CD1c-positive myeloid dendritic cell (primary cell): ENCODE results near the gene COL23A1.
"Not testable (repeated sequence)": the region's sequence is repeated elsewhere in the genome, so short reads cannot be mapped to it uniquely, and the experiment has no call there.

Experiments
- DNase-seq: peaks from one replicate; pipeline ENCODE4 v3.0.0-alpha.2; 2016; ENCODE audit errors: extremely low spot score

COL23A1 gene

GRCh38 chr5:178239626-178240301 is 350.4 kb downstream of the COL23A1 start:
- not testable (repeated sequence) for DNase-seq

- DNase-seq = no peak
These were observed 351.2 kb downstream of the COL23A1 start for GRCh38 chr5:178238711-178239592.

- no peak for DNase-seq
These were observed 351.9 kb downstream of the COL23A1 start for GRCh38 chr5:178238313-178238635.

- DNase-seq = peak; percentile 50
These were observed 352.5 kb downstream of the COL23A1 start for GRCh38 chr5:178237431-178238312.

- DNase-seq = peak; percentile 80
These were observed 353.5 kb downstream of the COL23A1 start for GRCh38 chr5:178236679-178237078.

- no peak for DNase-seq
These were observed 354.1 kb downstream of the COL23A1 start for GRCh38 chr5:178236126-178236525.

DNA sequence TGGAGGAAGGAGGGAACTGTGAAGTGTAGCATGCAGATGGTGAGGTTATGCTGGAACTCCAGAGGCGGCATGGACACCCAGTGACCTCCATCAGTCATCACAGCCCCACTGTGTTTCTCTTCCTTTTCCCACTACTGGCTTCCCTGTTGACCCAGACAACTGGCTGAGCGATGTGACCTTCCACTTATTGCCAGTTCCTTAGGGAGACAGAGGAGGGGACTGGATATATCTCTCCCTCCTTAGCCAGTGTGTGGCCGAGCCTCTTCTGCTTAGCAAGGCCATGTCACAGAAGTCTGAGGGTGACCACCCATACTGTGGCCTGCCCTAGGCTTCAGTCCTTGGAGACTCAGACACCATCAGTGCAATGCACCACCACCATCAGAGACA is 354.6 kb downstream of the COL23A1 start:
- peak; percentile 40 for DNase-seq

- DNase-seq = peak; percentile 68
These were observed 355.2 kb downstream of the COL23A1 start for GRCh38 chr5:178234750-178235587.

DNA sequence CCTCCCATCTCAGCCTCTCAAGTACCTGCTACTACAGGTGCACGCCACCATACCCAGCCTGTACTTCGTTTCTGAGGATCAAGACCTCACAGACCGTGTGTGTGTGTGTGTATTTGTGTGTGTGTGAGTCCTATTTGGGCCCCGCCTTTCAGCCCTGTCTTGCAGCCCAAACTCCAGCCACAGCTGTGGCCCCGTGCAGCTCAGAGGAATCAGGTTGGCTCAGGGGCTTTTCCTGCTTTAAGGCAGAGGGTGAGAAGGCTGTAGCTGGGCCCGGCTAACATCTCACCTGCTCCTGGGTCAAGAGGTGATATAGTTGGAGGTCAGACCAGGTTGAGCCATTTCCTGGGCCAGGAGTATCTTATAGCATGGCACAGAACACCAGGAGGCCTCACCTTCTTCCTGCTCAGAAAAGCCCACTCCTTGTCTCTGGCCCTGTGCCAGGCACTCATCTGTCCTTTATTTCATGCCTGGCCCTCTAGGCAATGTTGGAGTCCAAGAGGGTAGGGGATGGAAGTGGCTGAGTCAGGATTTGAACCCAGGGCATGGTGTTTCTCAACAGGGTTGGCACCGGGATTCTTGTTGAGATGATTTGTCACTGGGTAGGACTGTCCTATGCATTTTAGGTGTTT is 356.0 kb downstream of the COL23A1 start:
- DNase-seq = no peak

DNA sequence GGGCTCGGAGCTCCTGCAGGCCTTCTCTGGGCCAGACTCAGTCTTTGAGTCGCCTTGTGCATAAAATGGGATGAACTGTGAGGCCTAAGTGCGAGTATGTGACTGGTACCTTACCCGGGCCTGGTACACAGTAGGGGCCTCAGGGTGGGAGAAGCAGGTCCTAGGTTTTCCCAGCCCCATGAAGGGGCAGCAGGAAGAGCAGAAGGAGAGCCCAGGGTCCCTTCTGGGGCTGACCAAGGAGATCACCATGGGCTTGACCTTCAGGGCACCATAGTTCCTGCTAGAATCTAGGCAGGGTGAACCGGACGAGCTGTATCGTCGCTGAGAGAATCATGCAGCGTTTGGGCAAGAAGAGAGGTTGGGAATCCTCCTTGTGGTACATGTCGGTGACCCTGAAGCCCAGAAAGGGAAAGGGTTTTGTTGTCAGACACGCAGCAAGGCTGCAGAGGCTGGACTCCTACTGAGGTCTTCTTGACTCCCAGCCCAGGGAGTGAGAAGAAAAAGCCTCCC is 357.2 kb downstream of the COL23A1 start:
- no peak for DNase-seq

GRCh38 chr5:178232124-178232919 is 357.9 kb downstream of the COL23A1 start, which contains the start of gene PHYKPL:
Gene PHYKPL (minus strand): TSS chr5:178232802. CDS start chr5:178232550, 252 bp downstream.
- DNase-seq = peak; percentile 77

GRCh38 chr5:178231539-178232123 is 358.6 kb downstream of the COL23A1 start:
- no peak for DNase-seq

DNA sequence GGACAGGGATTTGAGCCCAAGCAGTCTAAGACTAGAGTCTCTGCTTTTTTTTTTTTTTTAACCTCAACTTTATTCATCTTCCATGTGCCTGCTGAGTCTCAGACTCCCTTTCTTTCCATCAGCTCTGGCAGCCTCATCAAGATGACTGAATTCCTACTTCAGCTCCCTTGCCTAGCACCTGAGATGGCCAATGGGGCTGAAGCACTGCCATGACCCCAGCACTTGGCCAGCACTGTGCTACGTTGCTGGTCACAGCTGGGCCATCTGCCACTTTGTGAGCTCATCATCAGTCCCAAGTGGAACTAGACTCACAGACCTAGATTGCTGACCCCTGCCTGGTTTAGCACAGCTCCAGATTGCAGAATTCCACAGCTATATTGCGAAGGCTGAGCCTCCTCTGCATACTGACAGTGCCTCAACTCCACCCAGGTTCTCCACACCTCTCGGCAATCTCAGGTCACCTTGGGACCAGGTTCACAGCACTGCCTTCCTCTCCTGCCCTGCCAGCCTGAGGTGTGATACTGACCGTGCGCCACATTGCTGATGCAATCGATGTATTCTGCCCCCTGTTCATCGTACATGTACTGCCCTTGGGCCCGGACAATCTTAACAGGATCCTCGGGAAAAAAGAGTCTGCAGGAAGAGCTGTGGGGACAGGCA is 359.2 kb downstream of the COL23A1 start:
- no peak for DNase-seq

- no peak for DNase-seq
These were observed 360.3 kb downstream of the COL23A1 start for GRCh38 chr5:178229861-178230260.

DNA sequence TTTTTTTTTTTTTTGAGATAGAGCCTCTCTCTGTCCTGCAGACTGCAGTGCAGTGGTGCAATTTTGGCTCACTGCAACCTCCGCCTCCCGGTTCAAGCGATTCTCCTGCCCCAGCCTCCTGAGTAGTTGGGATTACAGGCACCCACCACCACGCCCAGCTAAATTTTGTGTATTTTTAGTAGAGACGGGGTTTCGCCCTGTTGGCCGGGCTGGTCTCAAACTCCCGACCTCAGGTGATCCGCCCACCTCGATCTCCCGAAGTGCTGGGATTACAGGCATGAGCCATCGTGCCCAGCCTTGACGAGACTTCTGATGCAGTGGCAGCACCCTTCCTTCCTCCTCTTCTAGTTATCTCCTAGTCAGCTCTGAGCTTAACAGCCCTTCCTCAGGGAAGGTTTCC is 361.1 kb downstream of the COL23A1 start:
- not testable (repeated sequence) for DNase-seq

- no peak for DNase-seq
These were observed 361.6 kb downstream of the COL23A1 start for GRCh38 chr5:178228609-178229008.

DNA sequence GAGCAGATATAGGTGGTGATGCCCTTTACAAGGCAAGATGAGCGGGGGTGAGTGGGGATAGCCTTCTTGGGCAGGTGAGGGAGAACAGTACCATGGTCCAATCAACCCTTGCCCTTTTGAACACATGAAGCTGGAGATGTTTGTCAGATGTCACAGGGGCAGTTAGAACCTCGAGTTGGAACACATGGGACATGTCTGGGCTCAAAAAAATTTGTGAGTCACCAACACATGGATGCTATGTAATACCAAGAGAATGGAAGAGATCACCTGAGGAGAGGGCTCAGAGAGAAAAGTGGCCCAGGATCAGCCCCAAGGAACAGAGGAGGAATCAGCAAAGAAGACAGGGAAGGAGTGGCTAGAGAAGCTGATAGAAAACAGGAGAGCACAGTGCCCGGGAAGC is 362.3 kb downstream of the COL23A1 start:
- DNase-seq = no peak

DNA sequence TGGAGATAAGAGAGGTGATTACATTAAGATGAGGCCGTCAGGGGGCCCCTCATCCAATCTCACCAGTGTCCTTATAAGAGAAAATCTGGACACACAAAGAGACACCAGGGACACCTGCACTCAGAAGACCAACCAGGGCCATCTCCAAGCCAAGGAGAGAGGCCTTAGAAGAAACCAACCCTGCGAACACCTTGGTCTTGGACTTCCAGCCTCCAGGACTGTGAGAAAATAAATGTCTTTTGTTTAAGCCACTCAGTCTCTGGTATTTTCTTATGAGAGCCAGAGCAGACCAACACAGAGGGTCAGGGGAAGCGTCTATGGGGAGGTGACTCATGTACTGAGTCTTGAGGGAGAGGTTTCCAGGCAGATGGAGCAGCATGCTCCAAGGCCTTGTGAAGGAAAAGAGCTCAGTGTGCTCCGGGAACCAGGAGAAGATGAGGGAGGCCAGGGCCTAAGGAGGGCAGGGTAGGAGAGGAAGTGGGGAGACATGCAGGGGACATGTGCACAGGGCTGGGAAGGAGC is 363.0 kb downstream of the COL23A1 start:
- DNase-seq = no peak
